Activated CD4-positive, alpha-beta T cell treated with anti-CD3 and anti-CD28 coated beads, Interleukin-2, amount 50 U/mL, for 48 hours (primary cell): ENCODE results near the gene AADACL4.

ENCODE experiments used
- DNase-seq, 2 experiments: peaks; one replicate each; pipeline ENCODE4 v3.0.0-alpha.2; 2020

The AADACL4 gene

GRCh38 chr1:12613180-12613579 is 30.7 kb upstream of the AADACL4 start:
- DNase-seq, result no peak

- no peak for DNase-seq
Observed at GRCh38 chr1:12614402-12615158, 29.3 kb upstream of the AADACL4 start.

- DNase-seq, result no peak
Observed at GRCh38 chr1:12615159-12615864, 28.6 kb upstream of the AADACL4 start.

- DNase-seq, result no peak
Observed at GRCh38 chr1:12615865-12616708, 27.8 kb upstream of the AADACL4 start.

- peak; percentile 43 to 48 for DNase-seq
Observed at GRCh38 chr1:12616709-12617373, 27.0 kb upstream of the AADACL4 start.

- DNase-seq, result peak in 1 of 2 experiments; percentile 44
Observed at GRCh38 chr1:12617511-12617900, 26.4 kb upstream of the AADACL4 start.

- DNase-seq, result peak; percentile 65 to 74
Observed at GRCh38 chr1:12617901-12618660, 25.8 kb upstream of the AADACL4 start, which contains the start of gene DHRS3. Gene DHRS3, minus strand, starts transcription at chr1:12618210. Its CDS starts 862 bp downstream, at chr1:12617348.

- no peak for DNase-seq
Observed at GRCh38 chr1:12618661-12618964, 25.3 kb upstream of the AADACL4 start.

- peak; percentile 76 to 84 for DNase-seq
Observed at GRCh38 chr1:12618965-12619791, 24.7 kb upstream of the AADACL4 start.

- peak; percentile 80 to 86 for DNase-seq
Observed at GRCh38 chr1:12619792-12620487, 23.9 kb upstream of the AADACL4 start.

GRCh38 chr1:12620488-12620865 is 23.4 kb upstream of the AADACL4 start:
- DNase-seq, result peak; percentile 43 to 52

GRCh38 chr1:12620931-12621330 is 23.0 kb upstream of the AADACL4 start:
- no peak for DNase-seq

- DNase-seq, result no peak
Observed at GRCh38 chr1:12621346-12622335, 22.2 kb upstream of the AADACL4 start.

GRCh38 chr1:12622506-12622905 is 21.4 kb upstream of the AADACL4 start:
- no peak for DNase-seq

- DNase-seq, result no peak
Observed at GRCh38 chr1:12625276-12625675, 18.6 kb upstream of the AADACL4 start.

GRCh38 chr1:12626888-12627287 is 17.0 kb upstream of the AADACL4 start:
- DNase-seq, result no peak

- no peak for DNase-seq
Observed at GRCh38 chr1:12627296-12627695, 16.6 kb upstream of the AADACL4 start.

- DNase-seq, result no peak
Observed at GRCh38 chr1:12629511-12629956, 14.4 kb upstream of the AADACL4 start.
